GM15510 (cell line): ENCODE measurements around the gene XRCC1.
A peak's percentile ranks its signal among the peaks of the same experiment; 100 is the strongest.

Experiments
- POLR2A ChIP-seq: IDR thresholded peaks from 3 replicates; pipeline ENCODE4 v1.6.1; 2011; ENCODE audit warnings: borderline replicate concordance; ENCODE audit not compliant: insufficient read length; ENCODE audit errors: extremely low read depth

XRCC1 gene

GRCh38 chr19:43519436-43520088 lies 55.8 kb downstream of the XRCC1 start:
- TF ChIP-seq POLR2A, result no peak

GRCh38 chr19:43518051-43518450 lies 57.3 kb downstream of the XRCC1 start:
- TF ChIP-seq POLR2A, result no peak

- TF ChIP-seq POLR2A, result no peak
Observed at GRCh38 chr19:43511324-43511723, 64.0 kb downstream of the XRCC1 start.

GRCh38 chr19:43510713-43511112 lies 64.6 kb downstream of the XRCC1 start:
- no peak for TF ChIP-seq POLR2A

- no peak for TF ChIP-seq POLR2A
Observed at GRCh38 chr19:43507880-43508279, 67.4 kb downstream of the XRCC1 start.

- TF ChIP-seq POLR2A, result no peak
Observed at GRCh38 chr19:43506629-43507028, 68.7 kb downstream of the XRCC1 start.

GRCh38 chr19:43505941-43506340 lies 69.4 kb downstream of the XRCC1 start:
- no peak for TF ChIP-seq POLR2A

GRCh38 chr19:43505186-43505456 lies 70.2 kb downstream of the XRCC1 start:
- no peak for TF ChIP-seq POLR2A

GRCh38 chr19:43504426-43505185 lies 70.7 kb downstream of the XRCC1 start, which contains the start of gene PHLDB3:
Gene PHLDB3 (minus strand): TSS chr19:43504746. CDS start chr19:43504118, 628 bp downstream.
- TF ChIP-seq POLR2A, result no peak

- TF ChIP-seq POLR2A, result peak; percentile 54
Observed at GRCh38 chr19:43503501-43504425, 71.6 kb downstream of the XRCC1 start.

GRCh38 chr19:43502419-43502976 lies 72.8 kb downstream of the XRCC1 start:
- no peak for TF ChIP-seq POLR2A

GRCh38 chr19:43501661-43502418 lies 73.5 kb downstream of the XRCC1 start:
- TF ChIP-seq POLR2A, result no peak

- no peak for TF ChIP-seq POLR2A
Observed at GRCh38 chr19:43499042-43499441, 76.3 kb downstream of the XRCC1 start.

- TF ChIP-seq POLR2A, result no peak
Observed at GRCh38 chr19:43498233-43498842, 77.0 kb downstream of the XRCC1 start.

GRCh38 chr19:43496960-43497359 lies 78.4 kb downstream of the XRCC1 start:
- no peak for TF ChIP-seq POLR2A

- TF ChIP-seq POLR2A, result no peak
Observed at GRCh38 chr19:43495082-43495481, 80.2 kb downstream of the XRCC1 start.
